Measurements from ENCODE around the gene ARL2.

The ARL2 gene

GRCh38 chr11:65045728-65046127, 31.8 kb downstream of the ARL2 start:
- no peak for DNase-seq (ENCODE audit: low read depth in 2 of 2)

- DNase-seq (ENCODE audit: low read depth in 2 of 2): peak in 1 of 2 donors; percentile 13
These were observed 33.8 kb downstream of the ARL2 start for GRCh38 chr11:65047581-65048422.

DNA sequence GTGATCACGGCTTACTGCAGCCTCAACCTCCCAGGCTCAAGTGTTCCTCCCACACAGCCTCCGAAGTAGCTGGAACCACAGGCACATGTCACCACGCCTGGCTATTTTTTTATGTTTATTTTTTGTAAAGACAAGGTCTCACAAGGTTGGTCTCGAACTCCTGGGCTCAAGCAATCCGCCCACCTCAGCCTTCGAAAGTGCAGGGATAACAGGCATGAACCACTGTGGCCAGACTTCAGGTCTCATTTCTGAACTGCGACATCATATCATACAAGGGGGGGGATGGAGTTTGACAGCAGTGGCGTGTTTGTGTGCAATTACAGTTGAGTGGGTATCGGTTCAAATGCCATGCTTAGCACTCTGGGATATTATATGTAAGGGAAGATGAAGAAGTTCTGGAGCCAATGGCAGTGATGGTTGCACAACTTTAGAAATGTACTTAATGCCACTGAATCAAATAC, 37.5 kb downstream of the ARL2 start:
- DNase-seq (ENCODE audit: low read depth in 2 of 2): no peak

- no peak for DNase-seq (ENCODE audit: low read depth in 2 of 2)
These were observed 40.0 kb downstream of the ARL2 start for GRCh38 chr11:65053827-65054508.

- DNase-seq (ENCODE audit: low read depth in 2 of 2): no peak
These were observed 41.6 kb downstream of the ARL2 start for GRCh38 chr11:65055538-65055937.

GRCh38 chr11:65056999-65057398, 43.0 kb downstream of the ARL2 start:
- DNase-seq (ENCODE audit: low read depth in 2 of 2): no peak

DNA sequence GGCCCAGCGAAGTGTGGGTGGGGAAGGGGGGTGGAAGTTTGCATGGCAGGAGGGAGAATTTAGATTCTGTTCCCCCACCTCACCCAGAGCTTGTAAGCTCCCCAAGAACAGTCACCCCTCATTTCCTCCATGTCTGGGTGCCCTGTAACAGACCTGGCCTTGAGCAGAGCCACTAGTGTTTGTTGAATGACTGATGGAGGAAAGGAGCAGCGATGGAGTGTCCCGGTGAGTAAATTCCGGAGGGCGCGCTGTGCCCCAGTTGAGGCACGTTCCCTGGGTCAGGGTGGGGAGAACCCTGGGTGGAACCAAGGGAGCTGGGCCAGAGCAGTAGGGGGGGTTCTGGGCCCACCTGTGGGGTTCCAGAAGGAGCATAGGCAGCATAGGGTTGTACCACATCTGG, 43.6 kb downstream of the ARL2 start:
- DNase-seq (ENCODE audit: low read depth in 2 of 2): no peak

GRCh38 chr11:65058012-65058411, 44.1 kb downstream of the ARL2 start:
- no peak for DNase-seq (ENCODE audit: low read depth in 2 of 2)

GRCh38 chr11:65058419-65059054, 44.6 kb downstream of the ARL2 start, which contains the start of gene NAALADL1:
TSS of gene NAALADL1 (minus strand) at chr11:65058553. CDS start at chr11:65058521, 32 bp downstream.
- no peak for DNase-seq (ENCODE audit: low read depth in 2 of 2)

DNA sequence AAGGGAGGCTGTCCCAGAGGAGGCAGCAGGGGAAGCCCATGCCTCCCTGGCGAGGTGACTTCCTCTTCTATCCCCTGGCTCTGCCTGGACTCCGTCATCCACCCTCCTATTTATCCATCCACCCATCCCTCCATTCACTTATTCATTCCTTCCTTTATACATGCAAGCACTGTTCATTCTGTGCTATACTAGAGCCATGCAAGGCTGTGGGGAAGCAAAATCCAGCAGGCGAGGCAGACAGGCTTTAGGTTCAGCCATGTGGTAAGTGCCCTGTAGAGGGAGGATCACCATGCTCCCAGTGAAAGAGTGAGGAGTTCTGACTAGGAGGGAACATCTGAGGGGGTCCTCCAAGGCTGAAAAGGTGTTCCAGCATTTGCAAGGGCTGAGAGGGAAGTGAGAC, 45.6 kb downstream of the ARL2 start:
- DNase-seq (ENCODE audit: low read depth in 2 of 2): no peak

DNA sequence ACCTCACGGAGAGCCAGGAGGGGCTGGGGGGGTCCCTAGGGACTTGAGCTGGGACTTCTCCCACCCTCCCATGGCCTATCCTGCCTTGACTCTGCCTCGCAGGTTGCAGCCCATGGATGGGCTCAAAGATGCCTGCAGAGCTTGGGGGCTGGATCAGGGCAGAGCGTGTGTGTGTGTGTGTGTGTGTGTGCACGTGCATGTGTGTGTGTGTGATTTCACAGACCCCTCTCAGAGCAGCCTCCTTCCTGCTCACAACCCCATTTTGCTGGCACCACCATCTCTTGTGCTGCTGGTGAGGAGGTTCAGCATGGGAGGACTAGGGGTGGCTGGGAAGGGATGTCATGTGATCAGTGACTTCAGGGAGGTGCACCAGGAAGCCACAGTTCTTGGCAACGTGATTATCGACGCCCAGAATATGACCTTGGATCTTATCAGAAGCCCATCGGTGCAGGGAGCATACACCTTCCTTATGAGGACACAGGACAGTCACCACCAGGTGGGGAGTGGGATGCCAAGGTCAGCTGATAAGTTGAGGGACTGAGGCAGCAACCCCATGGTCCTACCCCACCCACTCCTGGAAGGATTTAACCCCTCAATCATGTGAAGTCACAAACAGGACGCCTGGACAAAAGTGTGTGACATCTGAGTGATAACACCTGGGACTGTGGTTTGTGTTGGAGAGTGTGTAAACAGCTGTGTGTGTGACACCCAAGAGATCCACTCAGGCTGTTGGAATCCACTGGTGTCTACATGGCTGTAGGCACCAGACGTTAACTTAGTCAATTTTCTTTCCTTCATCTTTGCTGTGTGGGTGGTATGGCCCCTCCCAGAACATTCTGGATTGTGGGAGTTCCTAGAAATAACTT, 46.2 kb downstream of the ARL2 start:
- no peak for DNase-seq (ENCODE audit: low read depth in 2 of 2)

DNA sequence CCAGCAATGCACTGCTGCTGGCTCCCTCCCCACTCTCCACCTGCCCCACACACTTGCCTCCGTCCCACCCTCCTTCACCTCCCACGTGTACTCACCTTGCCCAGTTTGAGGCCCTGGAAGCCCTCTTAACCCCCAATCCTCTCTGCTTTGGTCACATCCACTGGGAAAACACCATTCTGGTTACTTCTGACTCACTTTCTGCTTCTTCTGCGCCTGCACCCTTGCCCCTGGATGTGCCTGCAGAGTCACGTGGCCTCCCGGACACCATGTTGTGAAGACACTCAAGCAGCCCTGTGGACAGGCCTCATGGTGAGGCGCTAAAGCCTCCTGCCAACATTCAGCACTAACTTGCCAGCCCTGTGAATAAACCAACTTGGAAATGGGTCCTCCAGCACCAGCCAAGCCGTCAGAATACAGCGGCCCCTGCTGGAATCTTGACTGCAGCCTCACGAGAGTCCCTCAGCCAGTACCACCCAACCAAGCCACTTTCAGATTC, 47.0 kb downstream of the ARL2 start:
- DNase-seq (ENCODE audit: low read depth in 2 of 2): no peak

- DNase-seq (ENCODE audit: low read depth in 2 of 2): no peak
These were observed 49.6 kb downstream of the ARL2 start for GRCh38 chr11:65063532-65063931.

GRCh38 chr11:65064847-65065240, 50.9 kb downstream of the ARL2 start:
- no peak for DNase-seq (ENCODE audit: low read depth in 2 of 2)

- DNase-seq (ENCODE audit: low read depth in 2 of 2): no peak
These were observed 51.9 kb downstream of the ARL2 start for GRCh38 chr11:65065851-65066250.

GRCh38 chr11:65066315-65066714, 52.4 kb downstream of the ARL2 start:
- no peak for DNase-seq (ENCODE audit: low read depth in 2 of 2)

DNA sequence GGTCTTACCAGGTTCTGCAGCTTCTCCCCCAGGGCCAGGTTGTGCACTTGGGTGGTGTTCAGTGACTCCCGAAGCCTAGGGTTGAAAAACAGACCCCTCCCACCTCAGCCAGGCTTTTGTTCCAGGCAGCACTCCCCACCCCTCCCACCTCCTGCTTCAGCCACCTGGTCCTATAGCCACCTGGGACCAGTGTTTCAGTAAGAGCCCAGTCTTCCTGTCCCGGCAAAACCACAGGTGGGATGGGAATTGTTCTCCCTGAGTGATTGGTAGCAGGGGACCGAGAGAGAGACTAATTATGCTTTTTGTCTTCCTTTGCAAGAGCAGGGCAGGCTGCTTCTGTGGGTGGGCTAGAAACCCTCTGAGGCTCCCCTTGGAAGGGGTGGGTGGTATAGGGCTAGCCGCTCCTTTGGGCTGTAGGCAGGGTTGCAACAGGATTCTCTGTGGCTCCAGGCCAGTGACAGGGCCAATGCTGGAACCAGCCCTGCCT, 52.9 kb downstream of the ARL2 start:
- no peak for DNase-seq (ENCODE audit: low read depth in 2 of 2)

- no peak for DNase-seq (ENCODE audit: low read depth in 2 of 2)
These were observed 53.5 kb downstream of the ARL2 start for GRCh38 chr11:65067446-65067845.

DNA sequence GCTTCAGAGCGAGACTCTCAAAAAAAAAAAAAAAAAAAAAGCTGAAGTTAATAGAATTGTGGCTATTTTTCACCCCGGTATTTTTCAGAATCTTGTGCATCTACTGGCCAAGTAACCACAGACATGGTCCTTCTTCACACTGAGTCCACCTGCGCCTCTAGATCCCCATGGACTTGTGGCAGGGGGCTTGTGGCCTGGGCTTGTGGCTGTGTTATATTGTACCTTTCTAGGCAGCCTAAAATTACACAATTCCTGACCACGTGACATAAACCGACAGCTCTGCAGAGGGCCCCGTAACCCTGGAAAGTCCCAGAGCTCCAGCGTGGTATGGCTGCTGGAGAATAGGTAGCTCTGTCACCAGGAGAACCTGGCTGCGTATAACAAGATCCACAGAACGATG, 55.3 kb downstream of the ARL2 start:
- no peak for DNase-seq (ENCODE audit: low read depth in 2 of 2)

Data from stimulated activated CD8-positive, alpha-beta memory T cell treated with anti-CD3 and anti-CD28 coated beads, Interleukin-7, amount 100 ng/mL, for 4 hours (primary cell).